OCI-LY7 (cell line): ENCODE data around the gene DEFB124. TPM values are rescaled to one million over a fixed set of nuclear protein-coding genes. Genes with fewer than 3 reads are reported as not detected.
A peak's percentile ranks its signal among the peaks of the same experiment; 100 is the strongest.
"Not testable (repeated sequence)": the region's sequence is repeated elsewhere in the genome, so short reads cannot be mapped to it uniquely, and the experiment has no call there.

ENCODE experiments used
- BruUV-seq: library from RNA; stranded (reverse); fragments of 400-500 nt; replicated peaks from 2 replicates; lab custom pipeline; 2021; lab: Mats Ljungman, UMichigan
- CTCF ChIA-PET: fragments of 300-600 bp; sonication (Branson Sonifier 250); formaldehyde crosslinking; loops from one replicate; lab custom pipeline; 2022; ENCODE audit warnings: antibody characterized with exemption; ENCODE audit not compliant: unreplicated experiment; lab: Charles Lee
- POLR2A ChIA-PET: fragments of 300-600 bp; sonication (Branson Sonifier 250); formaldehyde crosslinking; loops from one replicate; lab custom pipeline; 2022; ENCODE audit warnings: antibody characterized with exemption; lab: Charles Lee
- DNase-seq: peaks from one replicate; pipeline ENCODE4 v3.0.0-alpha.2; 2015; ENCODE audit warnings: low spot score
- H2AFZ ChIP-seq: fragments of 200-600 bp; sonication (generic), shearing (Covaris generic); 2 replicates; pipeline ENCODE4 v1.6.1; 2014; ENCODE audit warnings: mild to moderate bottlenecking, antibody characterized with exemption, low read length, moderate library complexity
- H3K27ac ChIP-seq: fragments of 200-600 bp; sonication (generic); 2 replicates; pipeline ENCODE4 v1.5.1; 2014; ENCODE audit warnings: mixed run types, low read depth, mild to moderate bottlenecking, moderate library complexity, low read length, inconsistent platforms; ENCODE audit not compliant: poor library complexity, severe bottlenecking
- H3K36me3 ChIP-seq: fragments of 200-600 bp; sonication (generic); 2 replicates; pipeline ENCODE4 v1.6.1; 2014; ENCODE audit warnings: mild to moderate bottlenecking, antibody characterized with exemption, low read length, moderate library complexity, mixed read lengths; ENCODE audit not compliant: insufficient read depth
- H3K4me1 ChIP-seq: fragments of 200-600 bp; sonication (generic); 2 replicates; pipeline ENCODE4 v1.5.1; 2014; ENCODE audit warnings: mild to moderate bottlenecking, low read length; ENCODE audit not compliant: insufficient read depth, poor library complexity, severe bottlenecking
- H3K4me2 ChIP-seq: fragments of 200-600 bp; sonication (generic); 2 replicates; pipeline ENCODE4 v1.6.1; 2014; ENCODE audit warnings: mild to moderate bottlenecking, low read length
- H3K4me3 ChIP-seq: fragments of 200-600 bp; sonication (generic); 2 replicates; pipeline ENCODE4 v1.5.1; 2014; ENCODE audit warnings: mild to moderate bottlenecking, low read depth, low read length; ENCODE audit not compliant: poor library complexity, severe bottlenecking
- H3K79me2 ChIP-seq: fragments of 200-600 bp; sonication (generic); 2 replicates; pipeline ENCODE4 v1.6.1; 2016; ENCODE audit warnings: low read depth, mild to moderate bottlenecking, low read length, moderate library complexity, mixed read lengths; ENCODE audit not compliant: insufficient read depth
- H3K9me2 ChIP-seq: fragments of 200-600 bp; sonication (generic); 2 replicates; pipeline ENCODE4 v1.6.1; 2016; ENCODE audit warnings: mild to moderate bottlenecking, low read length, mixed read lengths; ENCODE audit not compliant: insufficient read depth
- H3K9me3 ChIP-seq: fragments of 200-600 bp; sonication (generic); 2 replicates; pipeline ENCODE4 v1.6.1; 2014; ENCODE audit warnings: mild to moderate bottlenecking, mixed run types, low read length, mixed read lengths
- H4K20me1 ChIP-seq: fragments of 200-600 bp; sonication (generic); 2 replicates; pipeline ENCODE4 v1.6.1; 2014; ENCODE audit warnings: mild to moderate bottlenecking, antibody characterized with exemption, low read length, moderate library complexity, mixed read lengths; ENCODE audit not compliant: insufficient read depth
- EZH2phosphoT487 ChIP-seq: fragments of 200-600 bp; sonication (generic); IDR thresholded peaks from 2 replicates; pipeline ENCODE4 v1.6.1; 2018; ENCODE audit warnings: low read depth, borderline replicate concordance, mild to moderate bottlenecking, mixed run types, antibody characterized with exemption, low read length, moderate library complexity, mixed read lengths
- intact Hi-C: fragments of 100-400 bp; cut with micrococcal nuclease; formaldehyde crosslinking; loops from one replicate; pipeline ENCODE4 v1.10.0; 2022; ENCODE audit not compliant: unreplicated experiment
- total RNA-seq, 2 experiments: library from RNA; depleted of rRNA in 1 of 2; stranded (reverse); fragments of >200 nt in 1 of 2; shearing (Covaris generic) in 1 of 2; gene quantifications; 2 replicates each; pipeline ENCODE4 v1.2.3, GENCODE V29; 2014 to 2022
- TF ChIP-seq, protein P1 (sequence below): fragments of 200-600 bp; sonication (generic); conservative IDR thresholded peaks from 2 replicates; pipeline ENCODE4 v1.5.1; 2014; ENCODE audit warnings: mild to moderate bottlenecking, antibody characterized with exemption, low read length, moderate library complexity, mixed read lengths

The DEFB124 gene
- total RNA-seq, 2 experiments from 2014 or later: not detected

DNA sequence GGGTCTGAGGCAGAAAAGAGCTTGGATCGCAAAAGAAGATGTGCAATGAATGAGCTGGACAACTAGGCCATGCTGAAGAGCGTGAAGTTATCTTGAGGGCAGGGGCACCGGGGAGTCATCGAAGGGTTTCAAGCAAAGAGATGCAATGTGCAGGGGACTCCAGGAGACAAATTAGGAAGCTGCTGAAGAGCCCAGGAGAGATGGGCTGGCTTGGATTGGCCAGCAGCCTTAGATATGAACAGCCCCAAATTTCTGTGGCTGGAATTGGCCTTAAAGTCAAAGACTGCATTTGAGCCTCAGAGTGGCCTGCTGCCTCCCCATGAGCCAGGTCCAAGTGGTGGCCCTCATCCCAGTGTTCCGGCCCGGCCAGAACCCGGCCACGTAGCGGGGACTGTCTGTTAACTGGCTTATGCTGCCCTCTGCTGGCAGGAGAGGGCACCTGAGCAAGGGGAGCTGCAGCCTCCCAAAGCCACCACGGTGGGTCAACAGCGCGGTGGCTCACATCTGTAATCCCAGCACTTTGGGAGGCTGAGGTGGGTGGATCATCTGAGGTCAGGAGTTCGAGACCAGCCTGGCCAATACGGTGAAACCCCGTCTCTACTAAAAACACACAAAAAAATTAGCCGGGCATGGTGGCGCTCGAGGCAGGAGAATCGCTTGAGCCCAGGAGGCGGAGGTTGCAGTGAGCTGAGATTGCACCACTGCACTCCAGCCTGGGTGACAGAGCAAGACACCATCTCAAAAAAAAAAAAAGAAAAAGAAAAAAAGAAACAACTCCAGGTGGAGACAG, 28.2 kb upstream of the DEFB124 start:
- not testable (repeated sequence) for H3K9me2 ChIP-seq, H3K79me2 ChIP-seq, H2AFZ ChIP-seq, H3K4me2 ChIP-seq, H4K20me1 ChIP-seq, H3K9me3 ChIP-seq, H3K36me3 ChIP-seq, H3K27ac ChIP-seq, H3K4me1 ChIP-seq, BruUV-seq, H3K4me3 ChIP-seq
- TF ChIP-seq, protein P1, sequence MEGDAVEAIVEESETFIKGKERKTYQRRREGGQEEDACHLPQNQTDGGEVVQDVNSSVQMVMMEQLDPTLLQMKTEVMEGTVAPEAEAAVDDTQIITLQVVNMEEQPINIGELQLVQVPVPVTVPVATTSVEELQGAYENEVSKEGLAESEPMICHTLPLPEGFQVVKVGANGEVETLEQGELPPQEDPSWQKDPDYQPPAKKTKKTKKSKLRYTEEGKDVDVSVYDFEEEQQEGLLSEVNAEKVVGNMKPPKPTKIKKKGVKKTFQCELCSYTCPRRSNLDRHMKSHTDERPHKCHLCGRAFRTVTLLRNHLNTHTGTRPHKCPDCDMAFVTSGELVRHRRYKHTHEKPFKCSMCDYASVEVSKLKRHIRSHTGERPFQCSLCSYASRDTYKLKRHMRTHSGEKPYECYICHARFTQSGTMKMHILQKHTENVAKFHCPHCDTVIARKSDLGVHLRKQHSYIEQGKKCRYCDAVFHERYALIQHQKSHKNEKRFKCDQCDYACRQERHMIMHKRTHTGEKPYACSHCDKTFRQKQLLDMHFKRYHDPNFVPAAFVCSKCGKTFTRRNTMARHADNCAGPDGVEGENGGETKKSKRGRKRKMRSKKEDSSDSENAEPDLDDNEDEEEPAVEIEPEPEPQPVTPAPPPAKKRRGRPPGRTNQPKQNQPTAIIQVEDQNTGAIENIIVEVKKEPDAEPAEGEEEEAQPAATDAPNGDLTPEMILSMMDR: peak; percentile 86
- ChIA-PET POLR2A (interaction anchor here (0.9 to 2.2 kb wide), 3 partner anchors 29 to 48 kb away, joined by 4 to 15 read pairs (median 5); partner anchors contain the start of gene DEFB124), CTCF (interaction anchor here (1.3 to 1.9 kb wide), 3 partner anchors 29 to 90 kb away, joined by 3 to 22 read pairs (median 8); partner anchors contain the start of gene DEFB124)
- intact Hi-C loops: loop anchor here (1.0 to 2.0 kb wide), 2 partner anchors 43 to 190 kb away; no protein-coding TSS in a partner anchor
- DNase-seq: peak; percentile 81

DNA sequence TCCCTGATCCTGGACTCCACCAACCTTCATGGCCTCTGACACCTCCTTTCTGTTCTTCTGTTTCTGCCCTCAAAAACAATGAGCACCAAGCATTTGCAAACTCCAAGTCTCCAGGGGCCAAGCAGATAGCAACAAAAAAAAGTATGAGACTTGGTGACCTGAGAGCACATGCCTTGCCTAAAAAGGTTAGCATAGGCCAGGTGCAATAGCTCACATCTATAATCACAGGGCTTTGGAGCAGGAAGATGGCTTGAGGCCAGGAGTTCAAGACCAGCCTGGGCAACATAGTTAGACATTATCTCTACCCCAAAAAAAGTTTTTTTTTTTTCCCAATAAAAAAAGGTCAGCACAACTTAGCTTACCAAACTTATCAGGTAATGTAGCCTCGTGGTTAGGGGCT, 25.6 kb upstream of the DEFB124 start:
- Histone ChIP-seq H2AFZ (no peak overlapping the region), H3K4me2 (no peak overlapping the region), H3K4me1 (no peaks in the 10 kb centered on the region), H3K27ac (no peak overlapping the region), H4K20me1 (no peaks in the 10 kb centered on the region), H3K9me2 (no peaks in the 10 kb centered on the region), H3K9me3 (no peaks in the 10 kb centered on the region), H3K79me2 (no peaks in the 10 kb centered on the region), H3K4me3 (no peak overlapping the region), H3K36me3 (no peaks in the 10 kb centered on the region)
- DNase-seq: no peak
- intact Hi-C loops: no loop called here
- BruUV-seq: no TSS peak
- ChIA-PET CTCF (no interaction called here), POLR2A (interaction anchor here (0.6 to 0.7 kb wide), 2 partner anchors 12 to 13 kb away, joined by 3 to 4 read pairs; no protein-coding TSS in a partner anchor)
- no peak for TF ChIP-seq EZH2phosphoT487
- TF ChIP-seq, protein P1: no peak
